ENCODE results near the gene RNASEH2B. TPM values are rescaled to one million over a fixed set of nuclear protein-coding genes. Genes with fewer than 3 reads are reported as not detected.

The RNASEH2B gene
- total and polyA plus RNA-seq, 2 experiments from 2014 or later, result 39.0 to 64.8 TPM

GRCh38 chr13:50928659-50929462 lies 19.3 kb downstream of the RNASEH2B start (continued):
- TF ChIP-seq, protein P1, sequence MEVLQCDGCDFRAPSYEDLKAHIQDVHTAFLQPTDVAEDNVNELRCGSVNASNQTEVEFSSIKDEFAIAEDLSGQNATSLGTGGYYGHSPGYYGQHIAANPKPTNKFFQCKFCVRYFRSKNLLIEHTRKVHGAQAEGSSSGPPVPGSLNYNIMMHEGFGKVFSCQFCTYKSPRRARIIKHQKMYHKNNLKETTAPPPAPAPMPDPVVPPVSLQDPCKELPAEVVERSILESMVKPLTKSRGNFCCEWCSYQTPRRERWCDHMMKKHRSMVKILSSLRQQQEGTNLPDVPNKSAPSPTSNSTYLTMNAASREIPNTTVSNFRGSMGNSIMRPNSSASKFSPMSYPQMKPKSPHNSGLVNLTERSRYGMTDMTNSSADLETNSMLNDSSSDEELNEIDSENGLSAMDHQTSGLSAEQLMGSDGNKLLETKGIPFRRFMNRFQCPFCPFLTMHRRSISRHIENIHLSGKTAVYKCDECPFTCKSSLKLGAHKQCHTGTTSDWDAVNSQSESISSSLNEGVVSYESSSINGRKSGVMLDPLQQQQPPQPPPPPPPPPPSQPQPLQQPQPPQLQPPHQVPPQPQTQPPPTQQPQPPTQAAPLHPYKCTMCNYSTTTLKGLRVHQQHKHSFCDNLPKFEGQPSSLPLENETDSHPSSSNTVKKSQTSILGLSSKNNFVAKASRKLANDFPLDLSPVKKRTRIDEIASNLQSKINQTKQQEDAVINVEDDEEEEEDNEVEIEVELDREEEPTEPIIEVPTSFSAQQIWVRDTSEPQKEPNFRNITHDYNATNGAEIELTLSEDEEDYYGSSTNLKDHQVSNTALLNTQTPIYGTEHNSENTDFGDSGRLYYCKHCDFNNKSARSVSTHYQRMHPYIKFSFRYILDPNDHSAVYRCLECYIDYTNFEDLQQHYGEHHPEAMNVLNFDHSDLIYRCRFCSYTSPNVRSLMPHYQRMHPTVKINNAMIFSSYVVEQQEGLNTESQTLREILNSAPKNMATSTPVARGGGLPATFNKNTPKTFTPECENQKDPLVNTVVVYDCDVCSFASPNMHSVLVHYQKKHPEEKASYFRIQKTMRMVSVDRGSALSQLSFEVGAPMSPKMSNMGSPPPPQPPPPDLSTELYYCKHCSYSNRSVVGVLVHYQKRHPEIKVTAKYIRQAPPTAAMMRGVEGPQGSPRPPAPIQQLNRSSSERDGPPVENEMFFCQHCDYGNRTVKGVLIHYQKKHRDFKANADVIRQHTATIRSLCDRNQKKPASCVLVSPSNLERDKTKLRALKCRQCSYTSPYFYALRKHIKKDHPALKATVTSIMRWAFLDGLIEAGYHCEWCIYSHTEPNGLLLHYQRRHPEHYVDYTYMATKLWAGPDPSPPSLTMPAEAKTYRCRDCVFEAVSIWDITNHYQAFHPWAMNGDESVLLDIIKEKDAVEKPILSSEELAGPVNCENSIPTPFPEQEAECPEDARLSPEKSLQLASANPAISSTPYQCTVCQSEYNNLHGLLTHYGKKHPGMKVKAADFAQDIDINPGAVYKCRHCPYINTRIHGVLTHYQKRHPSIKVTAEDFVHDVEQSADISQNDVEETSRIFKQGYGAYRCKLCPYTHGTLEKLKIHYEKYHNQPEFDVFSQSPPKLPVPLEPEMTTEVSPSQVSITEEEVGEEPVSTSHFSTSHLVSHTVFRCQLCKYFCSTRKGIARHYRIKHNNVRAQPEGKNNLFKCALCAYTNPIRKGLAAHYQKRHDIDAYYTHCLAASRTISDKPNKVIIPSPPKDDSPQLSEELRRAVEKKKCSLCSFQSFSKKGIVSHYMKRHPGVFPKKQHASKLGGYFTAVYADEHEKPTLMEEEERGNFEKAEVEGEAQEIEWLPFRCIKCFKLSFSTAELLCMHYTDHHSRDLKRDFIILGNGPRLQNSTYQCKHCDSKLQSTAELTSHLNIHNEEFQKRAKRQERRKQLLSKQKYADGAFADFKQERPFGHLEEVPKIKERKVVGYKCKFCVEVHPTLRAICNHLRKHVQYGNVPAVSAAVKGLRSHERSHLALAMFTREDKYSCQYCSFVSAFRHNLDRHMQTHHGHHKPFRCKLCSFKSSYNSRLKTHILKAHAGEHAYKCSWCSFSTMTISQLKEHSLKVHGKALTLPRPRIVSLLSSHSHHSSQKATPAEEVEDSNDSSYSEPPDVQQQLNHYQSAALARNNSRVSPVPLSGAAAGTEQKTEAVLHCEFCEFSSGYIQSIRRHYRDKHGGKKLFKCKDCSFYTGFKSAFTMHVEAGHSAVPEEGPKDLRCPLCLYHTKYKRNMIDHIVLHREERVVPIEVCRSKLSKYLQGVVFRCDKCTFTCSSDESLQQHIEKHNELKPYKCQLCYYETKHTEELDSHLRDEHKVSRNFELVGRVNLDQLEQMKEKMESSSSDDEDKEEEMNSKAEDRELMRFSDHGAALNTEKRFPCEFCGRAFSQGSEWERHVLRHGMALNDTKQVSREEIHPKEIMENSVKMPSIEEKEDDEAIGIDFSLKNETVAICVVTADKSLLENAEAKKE (CRISPR knock-in tag; IDR thresholded peaks at IDR 0.05), result no peak
- no peak for TF ChIP-seq REST (IDR thresholded peaks at IDR 0.05; ENCODE audit: unreplicated experiment)
- TF ChIP-seq ZNF331 (CRISPR knock-in tag; IDR thresholded peaks at IDR 0.05; ENCODE audit: low read depth), result no peak
- no peak for TF ChIP-seq CREB1 (CRISPR knock-in tag; IDR thresholded peaks at IDR 0.05; ENCODE audit: low read depth)
- TF ChIP-seq JUNB (IDR thresholded peaks at IDR 0.05; ENCODE audit: unreplicated experiment), result no peak
- no peak for TF ChIP-seq ZNF114 (CRISPR knock-in tag; IDR thresholded peaks at IDR 0.05)

All from GM23338 (cell line).